Activated naive CD4-positive, alpha-beta T cell treated with anti-CD3 and anti-CD28 coated beads for 36 hours (primary cell): ENCODE data around the gene CDRT15L2. TPM values are rescaled to one million over a fixed set of nuclear protein-coding genes. Genes with fewer than 3 reads are reported as not detected.
"Not testable (repeated sequence)": the region's sequence is repeated elsewhere in the genome, so short reads cannot be mapped to it uniquely, and the experiment has no call there.

Experiments used
- CTCF ChIA-PET: fragments of 350-600 bp; sonication (Branson Sonifier 250); formaldehyde crosslinking; loops from one replicate; lab custom pipeline; 2021; ENCODE audit warnings: antibody characterized with exemption; lab: Charles Lee
- DNase-seq: peaks from one replicate; pipeline ENCODE4 v3.0.0-alpha.2; 2020
- H3K27ac Mint-ChIP-seq: one replicate; pipeline ENCODE4 v1.8.0; 2021; ENCODE audit warnings: mild to moderate bottlenecking, mixed read lengths
- H3K27me3 Mint-ChIP-seq: one replicate; pipeline ENCODE4 v1.8.0; 2021; ENCODE audit warnings: low read depth, mixed read lengths
- H3K36me3 Mint-ChIP-seq: one replicate; pipeline ENCODE4 v1.8.0; 2021; ENCODE audit warnings: low read depth, mixed read lengths
- H3K4me1 Mint-ChIP-seq: one replicate; pipeline ENCODE4 v1.8.0; 2021; ENCODE audit warnings: low read depth, mixed read lengths
- H3K4me3 Mint-ChIP-seq: one replicate; pipeline ENCODE4 v1.8.0; 2021; ENCODE audit warnings: mild to moderate bottlenecking, moderate library complexity, mixed read lengths
- H3K9me3 Mint-ChIP-seq: one replicate; pipeline ENCODE4 v1.8.0; 2021; ENCODE audit warnings: mixed read lengths
- intact Hi-C: fragments of 100-400 bp; cut with micrococcal nuclease; formaldehyde crosslinking; loops from one replicate; pipeline ENCODE4 v1.15.1; 2023
- total RNA-seq, 2 experiments: library from RNA; stranded (reverse); gene quantifications; one replicate each; pipeline ENCODE4 v1.2.3, GENCODE V29; 2021

The CDRT15L2 gene
- total RNA-seq, 2 experiments from 2014 or later: not detected

DNA sequence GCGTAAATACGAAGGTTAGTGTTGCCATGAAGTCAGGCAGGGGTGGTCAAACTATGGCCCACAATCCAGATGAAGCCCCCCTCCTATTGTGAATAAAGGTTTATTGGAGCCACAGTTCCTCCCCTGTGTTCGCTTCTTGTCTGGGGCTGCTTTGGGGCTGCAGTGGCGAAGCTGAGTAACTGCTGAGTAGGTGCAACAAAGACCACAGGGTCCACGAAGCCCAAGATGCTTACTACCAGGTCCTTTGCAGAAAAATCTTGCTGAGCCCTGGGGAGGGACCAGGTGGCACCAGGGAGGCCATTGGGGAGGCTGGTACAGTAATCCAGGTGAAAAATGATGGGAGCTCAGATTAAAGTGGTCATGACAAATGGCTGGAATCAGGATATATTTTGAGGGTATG is 21.4 kb upstream of the CDRT15L2 start:
- H3K36me3 Mint-ChIP-seq, H3K27me3 Mint-ChIP-seq, intact Hi-C loops, H3K9me3 Mint-ChIP-seq, H3K27ac Mint-ChIP-seq, CTCF ChIA-PET, H3K4me3 Mint-ChIP-seq, DNase-seq, H3K4me1 Mint-ChIP-seq: not testable (repeated sequence)

DNA sequence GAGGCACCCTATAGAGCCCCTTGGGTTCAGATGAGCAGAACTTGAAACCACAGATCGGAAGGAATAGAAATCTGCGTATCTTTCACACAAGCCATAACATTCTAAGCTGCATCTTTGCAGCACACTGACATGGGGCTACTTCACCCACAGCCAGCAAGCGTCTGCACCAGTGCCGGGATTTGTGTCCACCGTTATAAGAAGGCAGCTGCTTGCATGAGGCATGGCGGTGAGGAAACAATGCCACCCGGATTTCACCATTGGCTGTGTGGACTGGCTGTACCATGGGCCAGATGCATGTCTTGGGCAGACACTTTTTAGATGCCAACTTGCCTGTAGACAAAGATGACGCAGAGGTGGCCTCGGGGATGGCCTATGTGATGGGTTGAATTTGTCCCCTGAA is 20.5 kb upstream of the CDRT15L2 start:
- intact Hi-C loops, H3K27me3 Mint-ChIP-seq, H3K27ac Mint-ChIP-seq, CTCF ChIA-PET, H3K4me3 Mint-ChIP-seq, H3K4me1 Mint-ChIP-seq, DNase-seq, H3K36me3 Mint-ChIP-seq, H3K9me3 Mint-ChIP-seq: not testable (repeated sequence)

DNA sequence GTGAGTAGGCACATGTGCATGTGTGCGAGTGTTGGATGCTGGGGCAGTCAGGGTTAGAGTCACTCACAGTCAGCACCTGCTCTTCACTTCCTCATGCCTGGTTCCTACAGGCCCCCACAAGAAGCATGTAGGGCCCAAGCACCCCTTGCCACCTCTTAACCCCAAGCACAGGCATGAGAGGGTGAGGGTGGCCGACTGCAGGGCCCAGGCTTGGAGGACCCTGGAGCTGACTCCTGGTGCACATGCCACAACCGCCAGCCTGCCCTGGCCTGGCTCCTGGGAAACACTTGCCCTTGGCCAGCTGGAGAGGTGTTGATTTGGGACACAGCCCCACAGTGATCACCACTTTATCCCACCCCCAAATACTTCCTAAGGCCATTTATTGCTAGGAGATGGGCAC is 16.9 kb upstream of the CDRT15L2 start:
- H3K36me3 Mint-ChIP-seq: no peaks in the 10 kb centered on the region
- no peaks in the 10 kb centered on the region for H3K4me1 Mint-ChIP-seq
- intact Hi-C loops: no loop called here
- no peak overlapping the region for H3K4me3 Mint-ChIP-seq
- H3K27me3 Mint-ChIP-seq: no peaks in the 10 kb centered on the region
- no peak for DNase-seq
- no peaks in the 10 kb centered on the region for H3K9me3 Mint-ChIP-seq
- no peak overlapping the region for H3K27ac Mint-ChIP-seq
- CTCF ChIA-PET: no interaction called here

DNA sequence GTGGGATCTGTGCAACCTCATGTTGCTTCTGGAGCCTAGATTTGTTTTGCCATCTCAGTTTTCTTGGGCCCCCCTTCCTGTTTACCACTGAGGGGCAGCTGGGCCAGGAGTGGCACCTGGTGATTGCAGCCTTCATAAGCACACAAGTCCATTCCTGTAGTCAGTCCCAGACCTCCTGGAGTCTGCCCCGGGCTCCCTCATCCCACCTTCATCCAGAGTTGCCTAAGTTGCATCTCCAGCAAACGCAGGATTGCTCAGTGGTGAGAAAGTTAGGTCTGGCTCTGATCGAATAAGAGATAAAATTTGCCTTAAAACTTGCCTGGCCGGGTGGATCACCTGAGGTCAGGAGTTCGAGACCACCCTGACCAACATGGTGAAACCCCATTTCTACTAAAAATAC is 14.3 kb upstream of the CDRT15L2 start:
- CTCF ChIA-PET, H3K4me1 Mint-ChIP-seq: not testable (repeated sequence)

DNA sequence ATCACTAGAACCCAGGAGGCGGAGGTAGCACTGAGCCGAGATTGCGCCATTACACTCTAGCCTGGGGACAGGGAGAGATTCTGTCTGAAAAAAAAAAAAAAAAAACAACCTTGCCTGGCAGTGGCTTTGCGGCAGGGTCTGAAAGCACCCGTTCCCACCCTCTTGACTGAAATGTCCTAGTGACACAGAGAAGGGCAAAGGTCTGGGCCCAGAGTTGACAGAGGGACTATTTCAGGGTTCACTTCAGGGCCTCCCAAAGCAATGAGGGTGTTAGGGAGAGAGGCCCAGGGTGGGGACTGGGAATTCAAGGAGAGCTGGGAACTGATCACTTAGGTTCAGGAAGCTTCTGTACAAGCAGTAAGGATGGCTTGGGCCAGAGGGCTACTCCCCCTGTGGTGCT is 13.8 kb upstream of the CDRT15L2 start:
- DNase-seq: no peak
- no peak overlapping the region for H3K27ac Mint-ChIP-seq
- H3K36me3 Mint-ChIP-seq: no peaks in the 10 kb centered on the region
- H3K27me3 Mint-ChIP-seq: no peaks in the 10 kb centered on the region
- H3K4me1 Mint-ChIP-seq: no peaks in the 10 kb centered on the region
- intact Hi-C loops: no loop called here
- CTCF ChIA-PET: no interaction called here
- H3K9me3 Mint-ChIP-seq: no peaks in the 10 kb centered on the region
- H3K4me3 Mint-ChIP-seq: no peak overlapping the region

More for the DNA sequence above, 14.3 kb upstream of the CDRT15L2 start:
- H3K4me3 Mint-ChIP-seq, H3K36me3 Mint-ChIP-seq, H3K27me3 Mint-ChIP-seq, DNase-seq, H3K27ac Mint-ChIP-seq, H3K9me3 Mint-ChIP-seq, intact Hi-C loops: not testable (repeated sequence)

DNA sequence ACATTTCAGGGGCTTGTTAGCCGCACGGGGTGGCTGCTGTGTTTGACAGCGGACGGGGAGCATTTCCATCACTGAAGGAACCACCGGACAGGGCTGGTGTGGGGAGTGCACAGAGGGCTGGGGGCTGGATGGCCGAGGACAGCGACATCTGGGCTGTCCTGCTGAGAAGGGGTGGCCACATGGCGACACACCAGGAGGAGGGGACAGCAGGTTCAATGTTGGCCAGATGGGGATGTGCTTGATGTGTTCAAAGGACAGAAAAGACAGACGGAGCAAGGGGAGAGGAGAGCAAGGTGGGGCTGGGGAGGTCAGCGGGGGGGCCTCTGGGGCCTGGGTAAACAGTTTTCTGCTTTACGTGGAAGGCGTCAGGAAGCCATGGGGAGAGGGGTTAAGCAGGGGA is 12.8 kb upstream of the CDRT15L2 start:
- DNase-seq, H3K36me3 Mint-ChIP-seq, H3K27me3 Mint-ChIP-seq, H3K9me3 Mint-ChIP-seq, CTCF ChIA-PET, H3K27ac Mint-ChIP-seq, intact Hi-C loops, H3K4me3 Mint-ChIP-seq, H3K4me1 Mint-ChIP-seq: not testable (repeated sequence)

DNA sequence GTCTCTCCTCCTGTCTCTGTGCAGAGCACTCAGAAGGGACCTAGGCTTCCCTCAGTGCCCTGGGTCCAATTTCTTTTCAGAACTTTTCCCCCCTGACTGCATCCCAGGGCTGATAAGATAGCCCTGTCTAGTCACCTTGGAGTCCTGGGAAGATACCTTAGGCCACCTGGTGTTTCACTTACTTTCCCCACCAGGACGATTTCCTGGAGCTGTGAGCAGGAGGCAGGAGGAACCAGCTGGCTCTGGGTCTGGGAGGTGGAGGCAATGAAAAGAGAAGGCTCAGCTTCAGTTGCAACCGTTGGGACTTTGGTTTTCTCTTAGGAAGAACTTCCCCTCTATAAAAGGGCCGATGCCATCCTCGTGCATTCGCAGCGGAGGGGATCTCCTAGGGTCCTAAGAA is 12.1 kb upstream of the CDRT15L2 start:
- H3K4me3 Mint-ChIP-seq, CTCF ChIA-PET, DNase-seq, intact Hi-C loops, H3K9me3 Mint-ChIP-seq, H3K27me3 Mint-ChIP-seq, H3K27ac Mint-ChIP-seq, H3K36me3 Mint-ChIP-seq, H3K4me1 Mint-ChIP-seq: not testable (repeated sequence)

DNA sequence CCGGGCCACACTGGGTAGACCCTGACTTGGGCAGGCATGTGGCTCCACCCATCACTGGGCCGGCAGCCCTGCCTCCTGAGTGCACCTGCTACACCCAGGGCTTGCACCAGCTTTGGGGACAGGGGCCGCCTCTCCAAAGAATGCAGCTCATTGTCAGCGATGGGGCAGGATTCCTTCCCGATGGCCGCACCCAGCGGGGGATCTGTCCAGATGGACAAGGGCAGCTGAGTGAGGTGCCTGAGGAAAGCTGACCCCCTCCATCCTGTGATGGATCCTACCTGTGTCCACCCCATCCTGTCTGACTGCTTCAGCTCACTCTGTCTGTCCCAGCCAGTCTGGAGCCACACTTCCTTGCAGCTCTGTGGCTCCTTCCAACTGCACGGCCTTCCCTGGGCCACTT is 10.9 kb upstream of the CDRT15L2 start:
- DNase-seq, H3K9me3 Mint-ChIP-seq, H3K27me3 Mint-ChIP-seq, H3K4me1 Mint-ChIP-seq, H3K27ac Mint-ChIP-seq, intact Hi-C loops, H3K36me3 Mint-ChIP-seq, CTCF ChIA-PET, H3K4me3 Mint-ChIP-seq: not testable (repeated sequence)

DNA sequence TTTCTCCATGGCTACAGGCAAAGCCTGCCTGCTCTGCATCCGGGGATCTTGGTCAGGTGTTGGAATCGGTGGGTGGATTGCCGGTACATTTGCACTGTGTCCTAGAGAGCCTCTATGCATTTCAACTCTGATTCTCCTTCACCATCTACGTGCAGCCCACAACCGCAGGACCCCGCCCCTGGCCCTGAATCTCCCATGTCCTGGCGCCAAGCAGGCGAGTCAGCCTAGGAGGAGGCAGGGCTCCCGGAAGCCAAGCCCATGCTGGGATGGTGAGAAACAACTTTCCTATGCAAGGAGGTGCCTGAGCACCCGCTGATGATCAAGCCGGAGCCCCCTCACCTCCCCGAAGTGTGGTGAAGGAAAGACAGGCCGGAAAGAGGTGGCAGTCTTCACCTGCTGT is 7.9 kb upstream of the CDRT15L2 start:
- H3K27me3 Mint-ChIP-seq, DNase-seq, H3K4me3 Mint-ChIP-seq, H3K9me3 Mint-ChIP-seq, intact Hi-C loops, H3K36me3 Mint-ChIP-seq, CTCF ChIA-PET, H3K27ac Mint-ChIP-seq, H3K4me1 Mint-ChIP-seq: not testable (repeated sequence)

DNA sequence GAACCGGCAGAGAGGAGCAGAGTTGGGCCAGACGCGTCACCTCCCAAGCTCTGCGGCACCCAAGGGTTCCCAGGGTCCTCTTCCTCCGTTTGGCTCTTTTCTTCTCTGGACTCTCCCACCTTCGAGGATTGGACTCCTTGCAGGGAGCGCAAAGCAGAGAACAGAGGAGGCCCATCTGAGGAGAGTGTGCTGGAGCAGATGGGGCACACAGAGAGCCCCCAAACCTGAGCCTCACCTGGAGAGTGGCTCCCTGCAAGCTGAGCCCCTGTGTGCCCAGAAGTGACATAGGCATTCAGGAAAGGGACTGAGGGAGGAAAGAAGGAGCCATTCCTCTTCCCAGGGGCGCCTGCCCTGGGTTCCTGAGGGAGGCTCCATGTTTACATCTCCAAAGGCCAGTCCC is 6.3 kb upstream of the CDRT15L2 start:
- H3K36me3 Mint-ChIP-seq, H3K27ac Mint-ChIP-seq, H3K4me1 Mint-ChIP-seq, H3K9me3 Mint-ChIP-seq, intact Hi-C loops, H3K4me3 Mint-ChIP-seq, DNase-seq, H3K27me3 Mint-ChIP-seq, CTCF ChIA-PET: not testable (repeated sequence)

DNA sequence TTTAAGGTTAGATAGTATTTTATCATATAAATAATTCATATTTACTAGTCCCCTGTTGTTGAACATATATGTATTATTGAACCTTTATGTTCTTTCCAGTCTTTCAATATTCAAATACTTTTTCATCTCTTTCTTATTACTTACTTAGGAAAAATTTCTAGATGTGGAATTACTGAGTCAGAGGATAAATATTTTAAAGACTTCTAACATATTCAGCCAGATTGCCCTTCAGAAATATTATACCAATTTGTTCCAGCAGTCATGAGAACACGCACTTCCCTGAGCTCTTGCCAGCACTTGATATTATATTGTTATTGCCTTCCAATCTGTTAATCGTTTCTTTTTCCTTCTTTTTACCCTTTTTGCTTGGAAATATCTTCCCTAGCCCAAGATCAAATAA is 4.5 kb upstream of the CDRT15L2 start:
- H3K4me3 Mint-ChIP-seq, H3K27me3 Mint-ChIP-seq, H3K36me3 Mint-ChIP-seq, H3K4me1 Mint-ChIP-seq, H3K27ac Mint-ChIP-seq, DNase-seq, H3K9me3 Mint-ChIP-seq, CTCF ChIA-PET, intact Hi-C loops: not testable (repeated sequence)

DNA sequence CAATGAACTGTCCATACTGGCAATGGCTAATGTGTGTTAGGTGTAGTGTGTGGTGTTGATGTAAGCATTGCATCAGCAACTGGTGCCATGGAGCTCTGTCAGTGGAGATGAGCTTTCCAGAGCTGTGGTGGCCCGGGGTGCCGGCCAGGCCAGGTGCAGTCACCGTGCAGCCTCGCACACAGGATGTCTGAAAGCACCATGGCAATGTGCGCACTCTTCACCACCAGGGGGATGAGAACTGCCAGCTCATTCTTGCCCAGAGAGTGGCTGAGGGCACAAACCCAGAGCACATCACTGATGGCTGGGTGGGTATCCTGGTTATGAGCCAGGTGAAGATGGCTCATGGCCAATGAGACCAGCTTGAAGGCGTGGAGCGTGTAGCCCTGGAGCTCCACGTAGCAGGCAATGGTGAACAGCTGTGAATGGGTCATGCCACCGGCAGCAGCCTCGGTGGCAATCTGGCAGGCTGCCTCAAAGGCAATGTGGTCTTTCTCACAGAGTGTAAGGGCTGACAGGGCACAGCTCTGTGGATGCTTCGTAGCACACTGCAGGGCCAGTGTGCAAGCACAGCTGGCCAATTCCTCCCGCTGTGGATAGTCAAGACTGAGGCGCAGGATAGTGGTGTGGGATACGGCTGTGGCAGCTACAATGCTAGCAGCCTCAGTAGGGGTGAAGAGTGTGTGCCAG is 4.5 kb downstream of the CDRT15L2 start:
- intact Hi-C loops, H3K27me3 Mint-ChIP-seq, H3K27ac Mint-ChIP-seq: not testable (repeated sequence)

DNA sequence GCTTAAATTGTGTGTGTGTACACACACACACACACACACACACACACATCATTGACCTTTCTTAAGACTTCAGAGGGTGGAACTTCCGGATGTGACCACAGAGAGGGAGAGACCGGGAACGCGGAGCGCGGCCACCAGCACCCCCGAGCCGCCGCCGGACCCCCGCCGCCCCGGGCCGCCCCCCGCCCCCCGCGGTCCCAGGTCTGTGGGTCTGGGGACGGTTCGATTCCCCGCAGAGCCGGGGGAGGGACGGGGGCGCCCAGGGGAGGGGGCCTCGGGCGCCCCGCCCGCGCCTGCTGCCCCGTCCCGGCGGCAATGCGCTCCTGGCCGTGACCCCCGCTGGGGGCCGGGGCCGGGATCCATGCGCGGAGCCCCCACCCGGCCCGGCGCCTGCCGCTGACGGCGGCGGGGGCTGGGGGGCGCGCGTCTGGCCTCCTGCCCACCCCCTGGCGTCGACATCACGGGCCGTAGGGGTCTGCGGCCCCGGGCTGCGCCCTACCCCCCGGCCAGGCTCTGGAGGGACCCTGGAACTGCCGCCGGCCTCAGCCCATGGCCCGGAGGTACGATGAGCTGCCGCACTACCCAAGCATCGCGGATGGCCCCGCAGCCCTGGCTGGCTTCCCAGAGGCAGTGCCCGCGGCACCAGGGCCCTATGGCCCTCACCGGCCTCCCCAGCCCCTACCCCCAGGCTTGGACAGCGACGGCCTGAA is 9.4 kb downstream of the CDRT15L2 start:
- H3K27ac Mint-ChIP-seq, intact Hi-C loops: not testable (repeated sequence)

More for the DNA sequence above, 4.5 kb downstream of the CDRT15L2 start:
- DNase-seq, H3K36me3 Mint-ChIP-seq, H3K9me3 Mint-ChIP-seq, H3K4me3 Mint-ChIP-seq, H3K4me1 Mint-ChIP-seq, CTCF ChIA-PET: not testable (repeated sequence)

More for the DNA sequence above, 9.4 kb downstream of the CDRT15L2 start:
- H3K9me3 Mint-ChIP-seq, H3K4me1 Mint-ChIP-seq, H3K27me3 Mint-ChIP-seq, DNase-seq, H3K36me3 Mint-ChIP-seq, CTCF ChIA-PET, H3K4me3 Mint-ChIP-seq: not testable (repeated sequence)
